GM08714 (cell line): ENCODE results near the gene MDM2.
"Not testable (repeated sequence)": the region's sequence is repeated elsewhere in the genome, so short reads cannot be mapped to it uniquely, and the experiment has no call there.

ENCODE experiments used
- H3K4me3 ChIP-seq: fragments of 200-500 bp; sonication (Bioruptor generic); 2 replicates; pipeline ENCODE4 v1.5.1; 2014; ENCODE audit warnings: mild to moderate bottlenecking, low read length, inconsistent platforms
- ZNF274 ChIP-seq: IDR thresholded peaks from 2 replicates; pipeline ENCODE4 v1.6.1; 2012; ENCODE audit warnings: mild to moderate bottlenecking, low read depth, low read length

MDM2 gene

DNA sequence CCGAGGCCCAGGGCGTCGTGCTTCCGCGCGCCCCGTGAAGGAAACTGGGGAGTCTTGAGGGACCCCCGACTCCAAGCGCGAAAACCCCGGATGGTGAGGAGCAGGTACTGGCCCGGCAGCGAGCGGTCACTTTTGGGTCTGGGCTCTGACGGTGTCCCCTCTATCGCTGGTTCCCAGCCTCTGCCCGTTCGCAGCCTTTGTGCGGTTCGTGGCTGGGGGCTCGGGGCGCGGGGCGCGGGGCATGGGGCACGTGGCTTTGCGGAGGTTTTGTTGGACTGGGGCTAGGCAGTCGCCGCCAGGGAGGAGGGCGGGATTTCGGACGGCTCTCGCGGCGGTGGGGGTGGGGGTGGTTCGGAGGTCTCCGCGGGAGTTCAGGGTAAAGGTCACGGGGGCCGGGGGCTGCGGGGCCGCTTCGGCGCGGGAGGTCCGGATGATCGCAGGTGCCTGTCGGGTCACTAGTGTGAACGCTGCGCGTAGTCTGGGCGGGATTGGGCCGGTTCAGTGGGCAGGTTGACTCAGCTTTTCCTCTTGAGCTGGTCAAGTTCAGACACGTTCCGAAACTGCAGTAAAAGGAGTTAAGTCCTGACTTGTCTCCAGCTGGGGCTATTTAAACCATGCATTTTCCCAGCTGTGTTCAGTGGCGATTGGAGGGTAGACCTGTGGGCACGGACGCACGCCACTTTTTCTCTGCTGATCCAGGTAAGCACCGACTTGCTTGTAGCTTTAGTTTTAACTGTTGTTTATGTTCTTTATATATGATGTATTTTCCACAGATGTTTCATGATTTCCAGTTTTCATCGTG, 612 bp downstream of the MDM2 start:
- peak overlapping the region; percentile 84 for H3K4me3 ChIP-seq

DNA sequence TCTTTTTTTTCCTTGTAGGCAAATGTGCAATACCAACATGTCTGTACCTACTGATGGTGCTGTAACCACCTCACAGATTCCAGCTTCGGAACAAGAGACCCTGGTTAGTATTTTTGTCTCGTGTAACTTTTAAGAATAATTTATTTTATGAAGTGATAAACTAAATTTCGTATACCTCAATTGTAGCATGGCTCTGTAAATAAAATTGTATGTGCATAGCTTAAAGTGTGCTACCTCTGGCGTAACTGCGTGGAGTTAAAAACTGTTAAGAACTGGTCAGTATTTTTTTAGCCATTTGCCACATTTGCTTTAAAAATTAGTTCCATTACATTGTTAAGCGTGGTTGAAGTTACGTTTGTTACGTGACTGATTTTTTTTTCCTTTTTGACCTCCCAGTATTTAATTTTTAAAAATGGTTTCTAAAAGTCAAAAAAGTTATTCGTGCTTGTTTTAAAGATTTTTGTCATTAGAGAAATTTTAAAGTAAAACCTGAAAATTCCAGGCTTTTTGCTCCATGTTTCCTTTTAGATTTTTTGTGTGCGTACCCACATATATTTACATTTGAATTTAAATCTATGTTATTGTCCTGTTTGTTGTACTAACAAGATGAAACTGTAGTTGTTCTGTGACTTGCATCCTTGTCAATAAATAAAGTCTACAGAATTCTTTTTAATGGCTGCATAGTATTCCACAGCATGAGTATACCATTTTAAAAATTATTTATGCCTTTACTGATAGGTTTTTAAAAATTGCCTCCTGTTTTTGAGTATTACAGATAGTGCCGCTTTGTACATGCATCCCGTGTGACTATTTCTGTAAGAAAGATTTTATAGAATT, 1.4 kb downstream of the MDM2 start:
- TF ChIP-seq ZNF274, result no peak
- peak overlapping the region; percentile 84 for H3K4me3 ChIP-seq

More for the DNA sequence above, 612 bp downstream of the MDM2 start:
- TF ChIP-seq ZNF274, result no peak

DNA sequence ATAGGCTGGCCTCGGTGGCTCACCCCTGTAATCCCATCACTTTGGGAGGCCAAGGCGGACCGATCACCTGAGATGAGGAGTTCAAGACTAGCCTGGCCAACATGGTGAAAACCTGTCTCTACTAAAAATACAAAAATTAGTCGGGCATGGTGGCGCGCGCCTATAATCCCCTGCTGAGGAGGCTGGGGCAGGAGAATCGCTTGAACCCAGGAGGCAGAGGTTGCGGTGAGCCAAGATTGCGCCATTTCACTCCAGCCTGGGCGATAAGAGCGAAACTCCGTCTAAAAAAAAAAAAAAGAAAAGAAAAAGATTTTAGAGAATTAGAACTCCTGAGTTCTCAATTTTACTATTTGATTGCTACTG, 2.0 kb downstream of the MDM2 start:
- peak overlapping the region; percentile 84 for H3K4me3 ChIP-seq

DNA sequence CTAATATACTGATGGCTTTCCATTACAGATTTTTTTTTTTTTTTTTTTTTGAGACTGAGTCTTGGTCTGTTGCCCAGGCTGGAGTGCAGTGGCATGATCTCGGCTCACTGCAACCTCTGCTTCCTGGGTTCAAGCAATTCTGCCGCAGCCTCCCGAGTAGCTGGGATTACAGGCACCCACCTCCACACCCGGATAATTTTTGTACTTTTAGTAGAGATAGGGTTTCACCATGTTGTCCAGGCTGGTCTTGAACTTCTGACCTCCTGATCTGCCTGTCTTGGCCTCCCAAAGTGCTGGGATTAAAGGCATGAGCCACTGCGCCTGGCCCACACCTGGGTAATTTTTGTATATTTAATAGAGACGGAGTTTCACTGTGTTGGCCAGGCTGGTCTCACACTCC, 3.6 kb downstream of the MDM2 start:
- H3K4me3 ChIP-seq, result peak overlapping the region; percentile 84

DNA sequence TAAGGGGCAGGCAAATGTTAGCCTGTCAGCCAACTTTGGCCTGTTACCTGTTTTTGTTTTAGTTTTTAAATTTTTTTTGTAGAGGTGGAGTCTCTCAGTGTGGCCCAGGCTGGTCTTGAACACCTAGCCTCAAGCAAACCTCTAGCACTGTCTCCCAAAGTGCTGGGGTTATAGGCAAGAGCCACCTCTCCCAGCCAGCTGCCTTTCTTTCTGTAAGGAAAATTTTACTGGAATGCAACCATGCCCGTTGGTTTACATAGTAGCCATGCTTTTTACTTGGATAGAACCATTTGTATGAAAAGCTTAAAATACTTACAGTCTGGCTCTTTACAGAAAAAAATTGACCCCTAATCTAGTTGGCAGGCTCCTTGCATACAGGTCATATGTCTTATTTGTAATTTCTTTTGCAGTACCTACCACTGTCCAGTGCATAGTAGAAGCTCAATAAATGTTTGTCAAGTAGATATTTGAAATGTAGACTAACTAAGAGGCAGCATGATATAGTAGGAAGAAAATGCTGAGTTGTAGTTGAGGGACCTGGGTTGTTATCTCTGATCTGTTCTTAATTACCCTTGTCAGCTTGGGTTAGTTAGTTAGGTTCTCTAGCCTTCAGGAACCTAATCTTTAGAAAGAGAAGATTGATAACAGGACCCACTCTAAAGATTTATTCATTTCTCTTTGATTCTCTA, 4.7 kb downstream of the MDM2 start:
- peak overlapping the region; percentile 84 for H3K4me3 ChIP-seq
- no peak for TF ChIP-seq ZNF274

DNA sequence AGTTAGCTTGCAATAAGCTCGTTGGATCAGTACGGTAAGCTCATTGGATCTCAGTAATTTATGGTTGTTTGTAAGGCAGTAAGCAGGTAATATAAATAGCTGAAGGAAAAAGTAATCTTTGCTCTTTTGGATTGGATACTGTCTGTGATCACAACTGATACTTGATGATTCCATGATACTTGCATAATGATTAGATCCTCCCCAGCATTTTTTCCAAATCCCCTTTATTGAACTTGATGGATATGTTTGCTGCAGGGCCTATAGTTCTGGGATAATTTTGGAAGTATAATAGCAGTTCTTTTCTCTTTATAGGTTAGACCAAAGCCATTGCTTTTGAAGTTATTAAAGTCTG, 5.2 kb downstream of the MDM2 start:
- no peak for TF ChIP-seq ZNF274
- peak overlapping the region; percentile 84; the same call in 1 of the 2 replicates for H3K4me3 ChIP-seq

DNA sequence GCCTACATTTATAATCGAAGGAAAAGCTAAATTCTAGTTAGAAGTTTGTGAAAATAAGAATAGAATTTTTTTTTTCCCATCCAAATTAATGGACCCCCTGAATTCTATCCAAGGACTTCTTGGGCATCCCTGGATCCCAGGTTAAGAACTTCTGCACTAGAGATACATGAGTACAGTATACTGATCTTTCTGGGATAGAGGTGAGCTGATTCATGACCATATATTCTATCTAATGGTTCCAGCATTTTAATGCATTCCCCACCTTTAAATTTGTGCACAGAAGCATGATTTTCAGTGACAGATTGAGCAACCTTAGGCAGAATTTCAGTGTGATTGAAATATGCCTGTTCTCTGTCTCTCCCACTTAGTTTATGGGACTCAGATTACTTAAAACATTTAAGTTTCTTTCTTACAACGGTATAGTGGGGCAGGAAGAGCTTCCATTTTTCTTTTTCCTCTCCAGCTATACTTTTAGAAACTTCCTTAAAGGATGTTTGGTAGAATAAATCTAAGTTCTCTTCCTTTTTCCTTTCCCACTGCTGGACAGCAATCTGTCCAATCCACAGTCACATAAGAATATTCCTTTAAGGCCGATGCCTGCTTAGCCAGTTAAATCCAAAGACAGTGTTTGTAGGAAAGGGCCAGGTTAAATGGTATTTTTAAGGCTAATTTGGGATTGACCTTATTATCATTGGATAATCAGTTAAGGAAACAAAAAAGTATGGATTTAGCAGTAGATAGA, 6.7 kb downstream of the MDM2 start:
- peak overlapping the region; percentile 12; the same call in 1 of the 2 replicates for H3K4me3 ChIP-seq
- TF ChIP-seq ZNF274, result no peak

DNA sequence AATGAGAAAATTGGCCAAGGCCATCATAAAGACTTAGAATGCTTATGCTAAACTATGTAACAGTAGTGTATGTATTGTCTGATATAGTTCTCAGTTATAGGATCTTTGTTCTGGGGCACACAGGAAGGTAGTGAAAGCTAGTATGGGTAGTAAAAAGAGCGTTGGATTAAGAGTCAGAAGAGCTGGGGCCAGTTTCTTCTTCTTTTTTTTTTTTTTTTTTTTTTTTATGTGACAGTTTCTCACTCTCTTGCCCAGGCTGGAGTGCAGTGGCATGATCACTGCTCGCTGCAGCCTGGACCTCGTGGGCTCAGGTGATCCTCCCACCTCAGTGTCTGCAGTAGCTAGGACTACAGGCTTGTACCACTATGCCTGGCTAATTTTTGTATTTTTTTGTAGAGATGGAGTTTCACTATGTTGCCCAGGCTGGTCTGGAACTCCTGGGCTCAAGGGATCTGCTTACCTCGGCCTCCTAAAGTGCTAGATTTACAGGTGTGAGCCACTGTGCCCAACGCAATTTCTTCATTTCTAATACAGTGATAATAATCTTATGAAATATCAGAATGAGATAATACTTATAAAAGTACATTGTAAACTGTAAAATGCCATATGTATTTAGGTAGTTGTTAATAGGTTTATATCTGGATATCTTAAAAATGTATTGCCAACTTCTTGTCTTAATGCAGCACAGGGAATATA, 7.4 kb downstream of the MDM2 start:
- TF ChIP-seq ZNF274, result no peak
- H3K4me3 ChIP-seq, result no peak overlapping the region; the same call in 1 of the 2 replicates

DNA sequence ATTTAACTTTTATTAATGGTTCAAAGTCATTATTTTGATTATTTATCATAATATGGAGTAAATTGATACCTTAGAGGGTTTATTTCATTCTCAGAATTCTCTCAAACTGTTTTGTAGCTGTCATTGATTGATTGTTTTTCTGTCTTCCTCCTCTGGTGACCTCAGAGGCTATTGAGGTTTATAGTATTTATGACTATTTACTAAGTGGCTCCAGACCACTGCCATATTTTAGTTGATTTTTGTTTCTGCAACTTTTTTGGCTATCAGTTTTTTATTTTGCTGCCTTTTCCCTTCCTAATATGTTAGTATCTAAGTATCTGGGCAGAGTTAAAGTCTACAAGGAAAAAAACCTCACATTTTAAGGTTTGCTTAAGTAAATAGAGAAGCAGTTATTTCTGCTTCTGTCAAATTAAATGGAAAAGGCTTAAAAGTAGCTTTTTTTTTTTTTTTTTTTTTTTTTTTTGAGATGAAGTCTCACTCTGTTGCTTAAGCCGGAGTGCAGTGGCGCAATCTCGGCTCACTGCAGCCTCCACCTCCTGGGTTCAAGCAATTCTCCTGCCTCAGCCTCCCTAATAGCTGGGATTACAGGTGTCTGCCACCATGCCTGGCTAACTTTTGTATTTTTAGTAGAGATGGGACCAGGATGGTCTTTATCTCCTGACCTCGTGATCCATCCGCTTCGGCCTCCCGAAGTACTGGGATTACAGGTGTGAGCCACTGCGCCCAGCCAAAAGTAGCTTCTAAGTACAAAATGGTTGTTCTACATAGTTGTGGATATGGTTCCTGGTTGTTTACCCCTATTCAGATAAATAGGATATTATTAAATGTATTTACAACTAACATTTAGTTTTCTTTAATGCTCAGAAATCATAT, 8.2 kb downstream of the MDM2 start:
- H3K4me3 ChIP-seq, result no peak overlapping the region; the same call in 1 of the 2 replicates
- no peak for TF ChIP-seq ZNF274

DNA sequence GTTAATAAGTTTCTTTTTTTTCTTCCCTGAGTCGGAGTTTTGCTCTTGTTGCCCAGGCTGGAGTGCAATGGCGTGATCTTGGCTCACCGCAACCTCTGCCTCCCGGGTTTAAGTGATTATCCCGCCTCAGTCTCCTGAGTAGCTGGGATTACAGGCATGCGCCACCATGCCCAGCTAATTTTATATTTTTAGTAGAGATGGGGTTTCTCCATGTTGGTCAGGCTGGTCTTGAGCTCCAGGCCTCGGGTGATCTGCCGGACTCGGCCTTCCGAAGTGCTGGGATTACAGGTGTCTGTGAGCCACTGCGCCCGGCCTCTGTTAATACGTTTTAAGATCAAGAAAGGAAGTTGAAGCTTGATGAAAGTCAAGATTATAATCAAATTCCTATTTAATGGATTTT, 11.5 kb downstream of the MDM2 start:
- H3K4me3 ChIP-seq, result not testable (repeated sequence)

DNA sequence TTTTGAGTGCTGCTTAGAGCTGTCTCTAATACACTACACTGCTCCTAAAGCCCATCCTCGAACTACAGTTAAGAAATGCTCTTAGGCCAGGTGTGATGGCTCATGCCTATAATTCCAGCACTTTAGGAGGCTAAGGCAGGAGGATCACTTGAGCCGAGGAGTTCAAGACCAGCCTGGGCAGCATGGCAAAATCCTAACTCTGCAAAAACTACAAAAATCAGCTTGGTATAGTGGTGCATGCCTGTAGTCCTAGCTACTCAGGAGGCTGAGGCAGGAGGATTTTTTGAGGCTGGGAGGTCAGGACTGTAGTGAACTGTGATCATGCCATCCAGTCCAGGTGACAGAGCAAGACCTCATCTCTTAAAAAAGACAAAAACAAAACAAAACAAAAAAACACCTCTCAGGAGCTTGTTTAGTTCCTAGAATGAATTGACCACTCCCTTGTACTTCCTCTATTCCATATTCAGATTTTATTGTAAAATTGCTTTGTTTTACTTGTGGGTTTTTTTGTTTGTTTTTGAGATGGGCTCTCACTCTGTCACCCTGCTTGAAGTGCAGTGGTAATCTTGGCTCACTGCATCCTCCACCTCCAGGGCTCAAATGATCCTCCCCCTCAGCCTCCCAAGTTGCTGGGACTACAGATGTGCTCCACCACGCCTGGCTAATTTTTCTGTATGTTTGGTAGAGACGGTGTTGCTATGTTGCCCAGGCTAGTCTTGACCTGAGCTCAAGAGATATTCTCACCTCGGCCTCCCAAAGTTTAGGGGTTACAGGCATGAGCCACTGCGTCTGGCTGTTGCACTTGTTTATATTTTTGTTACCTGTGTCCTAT, 13.6 kb downstream of the MDM2 start:
- no peak overlapping the region for H3K4me3 ChIP-seq
- no peak for TF ChIP-seq ZNF274

DNA sequence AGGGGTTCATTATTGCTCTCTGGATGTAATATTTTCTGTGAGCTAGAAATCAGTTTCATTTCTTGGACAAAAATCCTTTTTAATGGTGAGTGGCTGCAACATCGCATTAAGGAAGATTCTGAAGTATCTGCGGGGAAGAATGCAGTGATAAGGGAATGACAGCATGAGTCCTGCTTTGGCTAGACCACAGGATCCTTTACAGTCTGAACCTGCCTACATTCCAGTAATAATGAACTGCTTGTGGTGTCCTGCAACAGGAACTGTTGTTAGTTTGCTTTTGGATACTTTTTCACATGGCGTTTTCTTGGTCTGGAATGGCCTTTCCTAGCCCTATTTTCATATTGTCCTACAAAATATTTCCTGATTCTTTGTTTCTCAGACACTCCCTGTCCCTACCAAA, 15.7 kb downstream of the MDM2 start:
- no peak for TF ChIP-seq ZNF274
- H3K4me3 ChIP-seq, result no peak overlapping the region
